Non-pigmented ciliary epithelial cell (primary cell): ENCODE data around the gene NUP93.

Experiments
- DNase-seq: peaks from one replicate; pipeline ENCODE4 v3.0.0-alpha.2; 2010; ENCODE audit warnings: low read depth

Gene NUP93

DNA sequence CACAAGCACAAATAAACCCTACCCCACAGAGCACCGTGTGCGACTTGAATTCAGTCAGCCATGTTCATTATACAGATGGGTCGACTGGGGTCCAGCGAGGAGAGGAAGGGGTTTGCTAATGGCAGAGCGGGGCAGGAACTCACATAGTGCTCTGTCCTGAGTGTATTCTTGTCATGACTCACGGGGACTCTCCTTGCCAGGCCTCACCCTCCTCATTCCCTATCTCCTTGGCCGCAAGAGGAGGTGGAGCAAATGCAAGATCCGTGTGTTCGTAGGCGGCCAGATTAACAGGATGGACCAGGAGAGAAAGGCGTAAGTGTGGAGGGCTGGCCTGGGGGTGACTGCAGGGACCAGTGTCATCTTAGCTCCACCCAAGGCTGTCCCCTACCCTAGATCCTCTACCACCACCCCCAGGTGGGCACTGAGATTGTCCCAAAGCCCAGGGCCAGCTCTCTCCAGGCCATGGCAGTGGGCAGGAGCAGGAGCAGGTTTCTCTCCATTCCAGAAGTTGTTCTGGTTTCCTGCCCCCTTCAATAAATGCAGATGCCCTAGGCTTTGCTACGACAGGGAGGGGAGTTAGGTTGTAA is 164.5 kb downstream of the NUP93 start:
- DNase-seq: no peak

DNA sequence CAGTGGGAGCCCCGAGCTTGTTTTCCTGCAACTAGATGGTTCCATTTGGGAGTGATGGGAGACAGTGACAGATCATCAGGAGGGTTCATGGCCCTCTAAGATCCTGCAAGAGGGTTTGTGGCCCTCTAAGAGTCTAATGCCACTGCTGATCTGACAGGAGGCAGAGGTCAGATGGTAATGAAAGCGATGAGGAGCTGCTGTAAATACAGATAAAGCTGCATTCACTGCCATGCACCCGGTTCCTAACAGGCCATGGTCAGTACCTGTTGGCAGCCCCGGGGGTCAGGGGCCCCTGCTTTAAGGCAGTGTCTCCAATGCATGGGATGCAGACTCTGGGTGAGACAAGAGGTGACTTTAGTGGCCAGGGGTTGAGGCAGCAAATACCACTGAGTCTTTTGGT is 165.9 kb downstream of the NUP93 start:
- no peak for DNase-seq

DNA sequence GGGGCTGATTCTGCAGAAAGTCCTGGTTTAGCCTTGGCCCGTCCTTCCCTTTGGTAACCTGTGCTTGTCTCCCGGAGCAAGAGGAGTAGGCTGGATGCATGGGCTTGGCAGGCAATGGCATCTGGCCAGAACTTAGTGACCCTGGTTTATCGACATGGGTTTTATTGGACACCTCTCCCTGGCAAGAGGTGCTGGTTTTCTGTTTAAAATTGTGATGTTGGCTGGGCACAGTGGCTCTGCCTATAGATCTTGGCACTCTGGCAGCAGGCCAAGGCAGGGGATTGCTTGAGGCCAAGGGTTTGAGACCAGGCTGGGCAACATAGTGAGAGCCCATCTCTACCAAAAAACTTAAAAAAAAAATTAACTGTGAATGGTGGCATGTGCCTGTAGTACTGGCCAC is 166.3 kb downstream of the NUP93 start:
- DNase-seq: no peak

DNA sequence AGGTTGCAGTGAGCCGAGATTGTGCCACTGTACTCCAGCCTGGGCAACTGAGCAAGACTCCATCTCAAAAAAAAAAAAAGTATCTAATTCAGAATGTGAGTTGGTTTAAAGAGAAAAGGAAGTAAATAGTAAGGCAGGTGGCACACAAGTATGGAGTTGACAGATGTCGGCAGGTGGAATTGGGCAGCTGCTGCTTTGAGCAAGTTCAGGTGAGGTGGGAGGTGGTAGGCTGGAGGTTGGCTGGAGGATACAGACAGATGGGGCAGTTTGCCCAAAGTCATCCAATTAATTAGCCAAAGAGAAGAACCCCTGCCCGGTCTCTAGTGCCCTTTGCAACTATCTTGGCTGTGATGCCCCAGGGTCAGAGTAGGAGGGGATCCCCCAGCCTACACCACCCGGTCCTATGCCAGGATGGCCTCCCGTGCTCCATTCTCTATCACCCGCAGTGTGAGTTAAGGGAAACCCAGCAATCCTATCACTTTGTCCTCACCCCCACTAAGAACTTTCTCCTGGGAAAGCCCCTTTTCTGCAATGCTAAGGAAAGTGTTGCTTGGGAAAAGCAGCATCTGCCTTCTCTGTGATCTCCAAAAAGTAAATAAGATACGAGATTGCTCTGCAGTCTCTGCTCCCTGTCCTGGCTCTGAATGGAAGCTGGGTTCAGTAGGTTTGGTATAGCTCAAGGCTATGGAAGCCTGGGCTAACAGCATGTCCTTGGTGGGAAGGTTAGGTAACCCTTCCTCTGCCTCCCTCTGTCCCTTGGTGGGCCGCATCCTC is 167.3 kb downstream of the NUP93 start:
- DNase-seq: no peak

DNA sequence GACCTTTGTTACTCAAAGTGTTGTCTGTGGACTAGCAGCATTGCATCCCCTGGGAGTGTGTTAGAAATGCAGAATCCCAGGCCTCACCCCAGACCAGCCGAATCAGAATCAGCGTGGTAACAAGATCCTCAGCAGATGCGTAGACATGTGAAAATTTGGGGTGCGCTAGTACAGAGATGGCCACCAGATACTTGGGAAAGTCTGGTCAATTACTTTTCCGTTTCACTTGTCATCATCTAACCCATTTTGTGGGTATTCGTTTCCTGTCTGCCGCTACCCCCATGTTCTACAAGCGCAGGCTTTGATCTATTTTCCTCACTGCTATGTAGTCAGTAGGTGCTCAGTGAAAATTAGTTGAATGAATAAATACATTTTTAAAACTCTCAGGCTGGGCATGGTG is 168.9 kb downstream of the NUP93 start:
- no peak for DNase-seq
